HG03571 (cell line): ENCODE measurements around the gene WNT1.

Experiments used
- ATAC-seq: cut with Tn5 transposase; IDR thresholded peaks from one replicate; pipeline ENCODE4 v1.9.1; 2021; ENCODE audit not compliant: unreplicated experiment

Gene WNT1

DNA sequence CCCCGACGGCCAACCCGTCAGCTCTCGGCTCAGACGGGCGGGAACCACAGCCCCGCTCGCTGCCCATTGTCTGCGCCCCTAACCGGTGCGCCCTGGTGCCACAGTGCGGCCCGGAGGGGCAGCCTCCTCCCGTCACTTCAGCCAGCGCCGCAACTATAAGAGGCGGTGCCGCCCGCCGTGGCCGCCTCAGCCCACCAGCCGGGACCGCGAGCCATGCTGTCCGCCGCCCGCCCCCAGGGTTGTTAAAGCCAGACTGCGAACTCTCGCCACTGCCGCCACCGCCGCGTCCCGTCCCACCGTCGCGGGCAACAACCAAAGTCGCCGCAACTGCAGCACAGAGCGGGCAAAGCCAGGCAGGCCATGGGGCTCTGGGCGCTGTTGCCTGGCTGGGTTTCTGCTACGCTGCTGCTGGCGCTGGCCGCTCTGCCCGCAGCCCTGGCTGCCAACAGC is at the start of gene WNT1:
Gene WNT1, plus strand, starts transcription at position 32 of the 450 bp plus-strand sequence. Its CDS starts 329 bp downstream, at position 361.
- no peak for ATAC-seq

DNA sequence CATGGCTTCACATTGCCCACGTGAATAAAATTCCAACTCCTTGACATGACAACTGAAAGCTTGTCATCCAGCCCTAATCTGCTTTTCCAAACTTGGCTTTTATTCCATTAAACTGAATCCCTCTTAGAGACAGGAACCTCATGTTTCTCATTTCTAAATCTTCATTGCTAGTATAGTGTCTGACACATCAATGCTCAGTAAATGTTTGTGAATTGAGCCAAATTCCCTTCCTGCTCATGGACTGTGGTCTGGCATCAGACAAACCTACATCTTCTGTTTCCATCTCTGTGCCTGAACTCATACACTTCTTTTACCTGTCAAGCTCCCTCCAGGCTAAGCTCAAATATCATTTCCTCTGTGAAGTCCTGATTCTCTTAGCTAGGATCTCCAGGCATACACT is 48.6 kb upstream of the WNT1 start:
- no peak for ATAC-seq

DNA sequence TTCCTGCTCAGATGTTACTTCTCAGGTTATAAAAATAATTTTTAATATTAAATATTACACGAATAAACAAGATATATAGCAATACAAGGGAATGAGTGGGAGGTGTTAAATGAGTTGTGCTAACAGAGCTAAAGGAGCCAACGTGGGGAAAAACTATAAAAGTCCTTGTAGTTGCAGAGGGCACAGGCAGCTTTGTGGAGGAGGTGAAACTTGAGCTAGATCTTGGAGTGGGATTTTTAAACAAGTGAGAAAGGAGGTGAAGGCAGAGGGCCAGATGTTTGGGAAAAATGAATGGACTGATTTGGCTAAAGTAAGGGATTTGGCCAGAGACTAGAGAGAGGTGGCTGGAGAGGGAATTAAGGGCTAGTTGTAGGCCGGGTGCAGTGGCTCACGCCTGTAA is 47.6 kb upstream of the WNT1 start:
- ATAC-seq: no peak

DNA sequence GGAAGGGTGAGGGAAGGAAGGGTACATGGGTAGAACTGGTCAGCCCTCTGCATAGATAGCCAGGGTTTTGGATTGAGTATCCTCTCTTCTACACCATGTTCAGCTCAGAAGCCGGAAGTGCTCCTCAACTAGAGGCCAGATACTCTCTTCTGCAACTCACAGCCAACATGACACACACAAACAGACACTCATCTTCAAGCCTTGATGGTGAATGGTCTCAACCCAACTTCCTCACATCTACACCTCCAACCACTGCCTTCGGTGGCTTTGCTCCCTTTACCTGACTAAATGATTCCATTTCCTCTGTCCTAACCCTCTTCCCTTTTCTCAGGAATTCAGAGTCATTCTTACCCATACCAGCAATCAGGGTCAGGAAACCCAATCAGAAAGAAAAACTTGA is 45.2 kb upstream of the WNT1 start:
- no peak for ATAC-seq

DNA sequence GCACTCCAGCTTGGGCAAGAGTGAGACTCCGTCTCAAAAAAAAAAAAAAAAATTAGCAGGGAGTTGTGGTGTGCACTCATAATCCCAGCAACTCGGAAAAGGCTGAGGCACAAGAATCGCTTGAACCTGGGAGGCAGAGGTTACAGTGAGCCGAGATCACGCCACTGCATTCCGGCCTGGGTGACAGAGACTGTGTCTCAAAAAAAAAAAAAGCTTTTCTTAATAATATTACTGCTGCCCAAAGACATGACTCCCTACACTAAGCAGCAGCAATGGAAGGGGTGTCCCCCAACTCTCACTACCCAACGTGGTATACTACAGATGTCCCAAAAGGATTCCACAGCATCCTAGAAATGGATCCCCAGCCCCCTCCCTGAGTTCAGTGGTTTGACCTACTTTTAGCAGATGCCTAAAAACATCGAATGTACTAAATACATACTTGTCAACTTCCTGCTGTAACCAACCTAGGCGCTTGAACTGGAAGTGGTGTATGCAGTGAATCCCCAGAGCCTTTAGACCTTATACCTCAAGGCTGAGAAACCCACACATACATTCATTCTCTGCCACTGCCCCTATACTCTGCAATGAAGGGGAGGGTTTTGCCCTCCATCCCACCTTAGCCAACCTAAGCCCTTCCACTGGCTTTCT is 44.3 kb upstream of the WNT1 start:
- no peak for ATAC-seq

DNA sequence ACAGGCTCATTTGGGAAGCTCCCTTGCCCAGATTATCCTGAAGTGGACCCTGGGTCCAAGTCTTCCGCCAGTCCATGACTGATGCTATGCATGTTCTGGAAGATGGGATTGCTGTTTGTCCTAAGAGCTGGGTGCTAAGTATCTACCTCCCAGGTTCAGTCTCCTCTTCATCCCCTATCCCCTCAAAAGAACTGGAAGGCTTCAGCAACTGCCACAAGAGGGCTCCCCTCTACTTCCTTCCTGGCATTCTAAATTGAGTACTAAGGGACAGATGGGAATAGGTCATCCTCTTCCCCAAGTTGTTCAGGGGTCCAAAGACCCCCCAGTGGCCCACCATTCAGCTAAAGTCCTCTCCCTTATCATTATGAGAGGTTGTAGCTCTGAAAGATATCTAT is 43.8 kb upstream of the WNT1 start:
- no peak for ATAC-seq

DNA sequence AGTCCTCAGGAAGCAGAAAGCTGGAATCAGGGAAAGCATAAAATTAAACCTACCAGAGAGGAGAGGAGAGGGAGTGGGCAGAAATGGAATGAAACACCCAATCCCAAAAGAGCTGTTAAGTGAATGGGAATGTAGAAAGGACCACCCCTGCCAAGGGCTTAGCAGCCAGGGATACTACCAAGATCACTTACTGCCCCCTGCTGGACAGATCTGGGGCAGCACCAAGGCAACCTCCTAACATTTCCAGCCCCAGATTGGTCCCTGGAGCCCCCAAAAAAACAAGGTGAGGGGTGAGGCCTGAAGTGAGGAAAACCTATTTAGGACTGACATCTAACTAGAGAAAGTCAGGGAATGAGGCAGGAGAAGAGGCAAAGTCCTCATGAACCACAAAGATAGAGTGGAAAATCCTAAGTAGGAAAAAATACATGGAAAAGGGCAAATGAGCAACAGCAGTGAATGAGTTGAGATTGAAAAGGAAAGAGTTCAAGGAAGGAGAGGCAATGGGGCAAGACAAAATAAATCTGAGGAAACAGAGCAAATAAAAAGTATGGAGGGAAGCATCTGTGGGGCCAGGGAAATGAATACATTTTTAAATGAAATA is 41.6 kb upstream of the WNT1 start:
- ATAC-seq: no peak

DNA sequence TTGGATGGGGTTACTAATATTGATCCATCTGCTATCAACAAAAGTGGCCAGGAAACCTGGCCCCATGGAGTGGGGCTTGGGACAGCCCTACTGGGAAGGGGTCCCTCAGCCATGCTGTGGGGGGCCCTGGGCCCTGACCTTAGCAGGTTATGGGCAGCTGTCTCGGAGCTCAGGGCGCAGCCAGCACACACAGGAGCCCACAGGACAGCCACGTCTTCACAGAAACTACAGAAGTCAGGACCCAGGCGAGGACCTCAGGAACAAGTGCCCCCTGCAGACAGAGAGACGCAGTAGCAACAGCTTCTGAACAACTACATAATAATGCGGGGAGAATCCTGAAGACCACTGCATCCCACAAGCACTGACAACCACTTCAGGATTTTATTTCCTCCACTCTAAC is 41.0 kb upstream of the WNT1 start:
- ATAC-seq: no peak

DNA sequence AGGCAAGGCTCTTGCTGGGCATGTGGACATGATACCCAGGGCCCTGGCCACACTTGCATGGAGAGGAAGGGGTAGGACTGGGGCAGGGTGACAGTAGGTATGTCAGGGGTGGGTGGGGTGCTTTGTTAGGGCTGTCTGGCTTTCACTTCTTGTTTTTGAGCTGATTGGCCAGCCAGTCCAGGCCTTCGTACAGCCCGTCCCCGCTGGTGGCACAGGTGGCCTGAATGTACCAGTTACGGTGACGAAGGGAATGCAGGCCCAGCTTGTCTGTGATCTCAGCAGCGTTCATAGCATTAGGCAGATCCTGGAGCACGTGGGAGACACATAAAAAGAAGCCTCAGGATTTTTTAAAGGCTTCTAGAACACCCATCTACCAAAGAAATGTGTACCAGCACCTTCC is 39.3 kb upstream of the WNT1 start:
- no peak for ATAC-seq

DNA sequence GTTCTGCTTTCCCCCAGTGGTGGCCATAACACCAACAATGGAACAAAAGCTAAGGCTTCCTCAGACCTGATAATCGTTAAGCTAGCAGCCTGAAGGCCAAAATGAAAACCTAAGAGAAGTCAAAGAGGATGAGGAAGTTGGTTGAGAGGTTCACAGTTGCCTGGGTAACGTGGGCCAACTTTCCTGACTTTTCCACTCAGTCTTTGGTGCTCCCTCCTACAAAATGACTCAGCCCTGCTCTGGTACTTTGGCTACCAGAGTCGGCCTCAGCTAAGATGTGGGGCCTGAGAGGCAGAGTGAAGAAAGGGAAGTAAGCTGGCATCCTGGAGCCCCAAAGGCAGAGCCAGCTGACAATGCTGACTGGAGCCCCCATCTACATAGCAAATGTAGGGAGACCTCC is 37.9 kb upstream of the WNT1 start:
- ATAC-seq: no peak

DNA sequence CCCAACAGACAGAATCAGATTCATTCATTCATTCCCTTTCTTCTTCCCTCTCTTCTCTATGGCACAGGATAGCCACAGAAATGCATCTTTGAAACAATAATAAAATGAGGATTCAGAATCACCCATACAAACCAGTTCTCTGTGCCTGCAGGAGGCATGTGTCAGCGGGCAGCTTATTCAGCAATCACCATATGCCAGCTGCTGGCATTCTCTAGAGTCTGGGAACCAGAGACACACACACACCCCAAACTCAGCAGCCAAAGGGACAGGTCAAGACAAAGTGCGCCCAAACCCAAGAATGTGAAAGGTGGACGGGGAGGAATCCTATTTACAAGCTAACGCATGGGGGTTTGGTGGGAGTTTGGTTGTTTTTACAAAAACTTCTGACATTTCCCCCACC is 34.9 kb upstream of the WNT1 start:
- ATAC-seq: no peak

DNA sequence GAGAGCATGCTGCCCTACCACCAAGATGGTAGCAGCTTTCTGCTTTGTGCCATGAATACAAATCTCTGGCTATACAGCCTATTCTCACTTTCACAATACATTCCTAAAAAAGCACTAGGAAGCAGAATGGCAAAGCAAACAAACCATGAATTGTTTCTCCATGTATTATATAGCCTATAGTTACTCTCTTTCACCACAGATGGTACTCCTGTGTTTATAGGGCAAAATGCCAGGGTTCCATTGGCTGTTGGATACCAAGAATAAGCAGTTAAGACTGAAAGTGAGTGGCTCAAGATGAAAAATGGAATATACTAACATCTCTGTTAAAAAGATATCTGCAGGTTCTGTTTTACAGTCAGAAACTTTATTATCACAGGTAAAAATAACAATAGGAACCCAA is 31.9 kb upstream of the WNT1 start:
- no peak for ATAC-seq

DNA sequence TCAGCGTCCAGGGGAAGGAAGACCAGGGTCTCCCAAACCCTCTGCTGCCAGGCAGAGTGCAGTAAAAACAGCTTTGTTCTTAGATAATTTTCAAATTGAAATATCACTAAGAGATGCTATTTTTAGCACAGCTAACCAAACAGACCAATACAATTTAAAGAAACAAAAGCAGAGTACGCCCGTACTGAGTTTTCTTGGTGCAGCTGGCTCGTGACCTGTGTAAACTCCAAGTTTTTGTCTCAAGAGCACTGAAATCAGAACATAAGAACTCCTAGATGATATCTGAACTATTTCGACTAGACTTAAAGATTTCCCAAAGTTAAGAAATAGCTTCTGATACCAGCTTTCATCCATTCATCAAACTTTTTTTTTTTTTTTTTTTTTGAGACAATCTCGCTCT is 31.2 kb upstream of the WNT1 start:
- ATAC-seq: no peak

DNA sequence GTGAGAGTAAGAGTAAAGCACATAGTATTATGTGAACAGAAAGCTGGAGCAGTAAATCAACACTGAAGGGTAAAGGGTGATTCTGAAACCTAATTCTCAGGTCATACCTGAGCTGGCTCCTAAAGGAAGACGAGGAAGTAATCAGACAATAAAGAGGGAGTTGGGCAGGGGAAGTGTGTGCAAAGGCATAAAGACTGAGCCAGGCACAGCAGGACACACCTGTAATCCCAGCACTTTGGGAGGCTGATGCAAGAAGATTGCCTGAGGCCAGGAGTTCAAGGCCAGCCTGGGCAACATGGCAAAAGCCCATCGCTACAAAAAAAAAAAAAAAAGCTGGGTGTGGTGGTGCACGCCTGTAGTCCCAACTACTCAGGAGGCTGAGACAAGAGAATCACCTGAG is 30.4 kb upstream of the WNT1 start:
- ATAC-seq: no peak

DNA sequence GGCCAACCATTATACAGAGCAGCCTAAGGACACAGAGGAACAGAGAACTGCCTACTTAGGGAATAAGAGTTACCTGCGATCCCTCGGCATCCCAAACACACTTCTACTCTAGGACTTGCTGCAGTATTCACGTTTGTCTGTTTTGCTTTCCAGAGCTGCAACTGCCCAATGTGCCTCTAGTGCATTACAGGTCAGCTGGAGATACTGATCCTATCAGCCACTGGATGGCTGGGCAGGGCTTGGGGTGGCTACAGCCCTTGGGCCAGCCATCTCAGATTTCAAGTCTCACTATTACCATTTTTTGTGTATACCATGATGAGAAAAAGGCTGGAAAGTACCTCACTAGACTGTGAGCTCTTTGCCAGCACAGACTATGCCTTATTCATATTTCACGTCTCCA is 25.4 kb upstream of the WNT1 start:
- no peak for ATAC-seq

DNA sequence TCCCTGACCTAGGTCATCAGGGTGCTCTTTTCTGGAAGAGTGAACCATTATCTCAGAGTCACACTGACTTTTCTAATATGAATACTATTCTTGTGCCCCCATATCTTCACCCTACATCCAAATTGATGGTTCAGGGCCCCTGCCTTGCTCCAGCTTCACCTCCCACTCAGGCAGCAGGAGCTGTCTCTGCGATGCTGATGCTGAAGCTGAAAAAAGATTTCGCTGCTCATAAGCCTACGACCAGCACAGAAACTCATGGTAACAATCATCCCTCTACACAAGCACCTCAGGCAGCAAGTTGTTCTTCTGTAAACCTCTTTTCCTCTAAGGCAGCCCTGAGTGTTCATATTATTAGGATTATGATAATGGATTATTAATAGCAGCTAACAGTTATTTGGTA is 24.1 kb upstream of the WNT1 start:
- ATAC-seq: no peak

DNA sequence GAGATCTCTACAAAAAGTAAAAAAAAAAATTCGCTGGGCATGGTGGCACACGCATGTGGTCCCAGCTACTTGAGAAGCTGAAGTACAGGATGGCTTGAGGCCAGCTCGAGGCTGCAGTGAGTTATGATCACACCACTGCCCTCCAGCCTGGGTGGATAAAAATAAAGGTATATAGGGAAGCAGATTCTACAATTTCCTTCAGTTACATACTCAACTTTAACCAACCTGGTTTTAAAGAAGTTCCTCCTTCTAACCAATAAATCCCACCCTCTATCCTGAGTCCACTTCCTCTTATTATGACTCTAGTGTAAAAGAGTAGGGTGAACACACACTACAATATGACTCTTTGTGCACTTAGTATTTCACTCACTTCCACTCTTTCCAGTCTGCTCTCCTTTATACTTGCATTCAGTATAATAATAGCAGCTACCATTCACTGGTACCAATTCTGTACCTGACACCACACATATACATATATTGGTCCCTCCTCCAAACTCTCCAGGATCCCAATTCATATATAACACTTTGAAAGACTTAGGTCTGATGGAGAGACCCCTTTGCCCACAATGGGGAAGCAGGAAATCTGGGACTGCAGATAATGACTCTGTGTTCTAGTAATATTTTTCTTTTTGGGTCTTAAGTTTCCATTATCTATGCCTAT is 23.2 kb upstream of the WNT1 start:
- ATAC-seq: no peak

DNA sequence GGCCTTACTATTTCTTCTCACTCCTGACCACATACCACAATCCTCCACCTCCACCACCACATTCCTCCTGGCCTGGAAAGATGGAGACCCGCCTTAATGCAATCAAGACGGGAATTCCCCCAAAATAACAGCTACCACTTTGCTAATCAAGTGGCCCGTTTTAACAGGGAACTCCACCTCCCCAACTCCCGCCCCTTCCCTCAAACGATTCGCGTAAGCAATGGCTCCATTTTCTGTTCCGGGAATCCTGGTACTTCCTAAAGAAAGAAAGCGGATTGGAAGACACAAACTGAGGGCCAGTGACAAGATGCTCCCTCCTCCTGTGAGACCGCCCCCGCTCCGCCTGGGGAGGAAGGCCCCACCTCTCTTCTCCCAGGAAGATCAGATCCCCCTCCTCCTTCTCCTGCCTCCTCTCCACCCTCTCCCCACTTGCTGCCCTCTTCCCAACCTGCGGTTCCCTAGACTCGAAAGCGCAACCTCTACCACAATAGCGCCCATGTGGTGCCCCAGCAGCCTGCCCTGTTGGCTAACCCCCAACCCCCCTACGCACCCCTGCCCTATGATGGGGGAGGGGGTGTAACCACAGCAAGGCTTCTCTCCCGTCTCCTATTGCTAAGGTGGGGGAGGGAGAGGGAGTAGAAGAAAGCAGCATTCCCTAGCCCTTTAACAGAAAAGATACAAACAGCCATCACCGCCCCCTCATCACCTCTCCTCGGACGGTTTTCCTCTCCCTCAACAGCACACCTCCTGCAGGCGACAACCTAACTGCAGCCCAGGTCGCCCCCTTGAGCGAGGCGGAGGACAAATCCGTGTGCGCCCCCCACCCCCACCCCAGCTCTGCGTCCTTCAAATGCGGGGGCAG is 21.6 kb upstream of the WNT1 start:
- ATAC-seq: peak; percentile 4

DNA sequence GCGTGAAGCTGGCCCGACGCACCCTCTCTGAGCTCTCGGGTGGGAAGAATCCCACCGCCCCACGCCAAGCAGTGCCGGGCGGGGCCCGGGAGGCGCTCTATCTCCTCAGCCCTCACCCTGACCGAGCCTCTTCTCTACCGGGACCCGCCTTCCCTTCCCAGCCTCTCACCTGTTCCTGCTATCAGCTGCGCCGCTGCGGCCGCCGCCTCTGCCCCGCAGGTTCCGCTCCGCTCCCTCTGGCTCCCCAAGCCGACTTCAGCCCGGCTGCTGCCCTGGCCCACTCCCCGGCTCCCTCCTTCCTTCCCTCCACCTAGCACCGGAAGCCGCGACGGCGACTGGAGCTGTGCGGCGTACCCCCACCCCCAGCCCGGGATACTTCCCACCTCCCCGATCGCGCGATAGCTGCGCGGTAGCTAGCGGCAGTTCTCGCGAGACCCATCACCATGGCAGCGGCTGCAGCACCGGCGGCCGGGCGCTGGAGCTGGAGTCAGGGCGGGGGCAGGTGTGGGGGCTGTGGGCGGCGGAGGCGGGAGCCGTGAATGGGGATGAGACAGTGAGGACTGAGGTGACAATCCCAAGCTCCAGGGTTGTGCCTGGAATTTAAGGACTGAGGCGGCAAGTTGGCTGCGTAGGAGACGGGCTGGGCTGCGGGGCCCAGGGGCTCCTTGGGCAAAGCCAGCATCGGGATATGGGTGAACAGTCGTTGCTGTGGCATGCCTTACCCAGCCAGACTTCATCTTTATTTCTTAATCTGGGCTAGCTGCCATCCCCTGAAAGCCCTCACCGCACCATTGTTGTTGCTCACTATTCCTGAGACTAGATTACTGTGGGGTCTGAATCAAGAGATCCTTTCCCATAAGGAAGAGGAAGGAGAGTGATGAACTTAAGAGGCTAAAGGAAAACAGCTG is 20.7 kb upstream of the WNT1 start, which contains the start of gene ARF3:
Gene ARF3, minus strand, starts transcription at position 347 of the 908 bp plus-strand sequence. CDS start 16,392 bp downstream, outside the sequence.
- ATAC-seq: peak; percentile 83

DNA sequence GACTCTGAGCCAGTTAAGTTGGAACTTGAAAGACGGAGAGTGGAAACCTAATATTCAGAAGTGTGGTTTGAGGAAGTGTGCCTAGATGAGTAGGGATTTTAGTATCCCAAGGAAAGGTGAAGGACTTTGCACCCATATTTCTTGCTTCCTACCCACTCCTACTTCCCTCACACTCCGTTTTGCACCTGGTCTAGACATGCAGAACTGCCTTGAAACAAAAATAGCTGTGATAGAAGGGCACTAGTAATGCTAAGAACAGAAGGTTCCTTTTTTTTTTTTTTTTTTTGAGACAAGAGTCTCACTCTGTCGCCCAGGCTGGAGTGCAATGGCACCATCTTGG is 20.1 kb upstream of the WNT1 start:
- no peak for ATAC-seq

DNA sequence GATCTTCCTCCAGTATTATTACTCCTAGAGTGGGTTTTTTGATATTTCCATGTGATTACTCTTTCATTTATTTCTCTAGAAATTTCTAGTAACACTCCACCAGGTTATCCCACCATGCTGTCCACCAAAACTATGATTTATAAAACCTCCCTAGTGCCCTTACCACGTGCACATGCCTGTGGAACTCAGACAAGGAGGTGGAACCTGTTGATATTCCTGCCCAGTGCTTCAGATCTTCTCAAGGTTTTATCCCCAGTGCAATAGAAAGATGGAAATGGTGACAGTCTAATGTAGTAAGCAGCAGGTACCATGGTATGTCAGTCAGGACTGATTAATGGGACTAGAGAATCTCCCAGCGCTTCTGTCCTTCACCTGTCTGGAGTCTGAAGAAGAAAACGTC is 17.3 kb upstream of the WNT1 start:
- ATAC-seq: no peak
